HepG2 (cell line): Measurements from ENCODE around the gene SYNJ2. TPM values are rescaled to one million over a fixed set of nuclear protein-coding genes. Genes with fewer than 3 reads are reported as not detected.

ENCODE experiments used
- AHDC1 ChIP-seq: sonication (generic); formaldehyde crosslinking; IDR thresholded peaks from 2 replicates; pipeline ENCODE4 v1.5.1; 2020; ENCODE audit warnings: mild to moderate bottlenecking, missing genetic modification reagents, borderline replicate concordance
- DBP ChIP-seq: sonication (generic); formaldehyde crosslinking; IDR thresholded peaks from 2 replicates; pipeline ENCODE4 v1.4.0; 2020; ENCODE audit warnings: missing genetic modification reagents; ENCODE audit errors: not compliant biosample characterization
- DPF2 ChIP-seq: sonication (generic); formaldehyde crosslinking; IDR thresholded peaks from 2 replicates; pipeline ENCODE4 v1.4.0; 2020; ENCODE audit warnings: mild to moderate bottlenecking, low read depth, missing genetic modification reagents, borderline replicate concordance
- GPN1 ChIP-seq: sonication (generic); formaldehyde crosslinking; IDR thresholded peaks from 2 replicates; pipeline ENCODE4 v1.5.1; 2020; ENCODE audit warnings: missing genetic modification reagents, borderline replicate concordance
- HNRNPL ChIP-seq: fragments of 200-400 bp; formaldehyde crosslinking; IDR thresholded peaks from 2 replicates; pipeline ENCODE4 v1.6.1; 2017; ENCODE audit warnings: mild to moderate bottlenecking, low read depth, low read length
- KDM5B ChIP-seq: sonication (generic); formaldehyde crosslinking; IDR thresholded peaks from 2 replicates; pipeline ENCODE4 v1.4.0; 2020; ENCODE audit warnings: missing genetic modification reagents, mild to moderate bottlenecking, borderline replicate concordance
- PBX3 ChIP-seq: sonication (generic); formaldehyde crosslinking; IDR thresholded peaks from 2 replicates; pipeline ENCODE4 v1.8.1; 2023; ENCODE audit warnings: missing genetic modification reagents, inconsistent platforms, borderline replicate concordance
- PCBP2 ChIP-seq: fragments of 200-400 bp; formaldehyde crosslinking; optimal IDR thresholded peaks from 2 replicates; pipeline ENCODE3; 2018; ENCODE audit warnings: low read length, low read depth; ENCODE audit not compliant: poor library complexity, severe bottlenecking
- ZNF24 ChIP-seq: fragments of 450-650 bp; IDR thresholded peaks from 2 replicates; pipeline ENCODE4 v1.6.1; 2017; ENCODE audit warnings: antibody characterized with exemption, mild to moderate bottlenecking
- ZNF263 ChIP-seq: sonication (generic); formaldehyde crosslinking; IDR thresholded peaks from 2 replicates; pipeline ENCODE4 v1.4.0; 2020; ENCODE audit warnings: missing genetic modification reagents
- ZNF281 ChIP-seq: sonication (generic); formaldehyde crosslinking; IDR thresholded peaks from 2 replicates; pipeline ENCODE4 v1.4.0; 2020; ENCODE audit warnings: missing genetic modification reagents, borderline replicate concordance
- ZNF777 ChIP-seq: sonication (generic); formaldehyde crosslinking; IDR thresholded peaks from 2 replicates; pipeline ENCODE4 v1.4.0; 2020; ENCODE audit warnings: missing genetic modification reagents
- ZNF883 ChIP-seq: sonication (generic); formaldehyde crosslinking; IDR thresholded peaks from 2 replicates; pipeline ENCODE4 v1.5.1; 2020; ENCODE audit warnings: mild to moderate bottlenecking, missing genetic modification reagents; ENCODE audit errors: not compliant biosample characterization
- polyA plus RNA-seq, 8 experiments: library from polyadenylated mRNA; depleted of rRNA in 3 of 8; stranded (reverse) in 7 of 8; unstranded in 1 of 8; fragments of >200 nt; fragmentation: Illumina TruSeq in 4 of 8; extraction: Trizol in 4 of 8; gene quantifications; 2 replicates each; pipeline versions ENCODE4 v1.2.1 to v1.2.3, GENCODE V29; 2011 to 2016; ENCODE audit warnings: low read depth in 4 of 8, missing spikeins in 1 of 8, mixed read lengths in 1 of 8; ENCODE audit not compliant: insufficient read depth in 1 of 8
- total RNA-seq, 5 experiments: library from RNA; depleted of rRNA; stranded (reverse); fragments of >200 nt; fragmentation: Illumina TruSeq; extraction: Trizol; gene quantifications; 2 replicates each; pipeline ENCODE4 v1.2.3, GENCODE V29; 2016; ENCODE audit warnings: low read depth in 1 of 5

SYNJ2 gene
- total and polyA plus RNA-seq, 2 of the 13 experiments (the other 11 are each of a cell fraction or from before 2014, with no cell fraction given): 39.1 to 57.6 TPM

GRCh38 chr6:158071121-158072082 is 89.7 kb downstream of the SYNJ2 start (continued):
- TF ChIP-seq PBX3 (CRISPR knock-in tag) (no peak), ZNF24 (no peak), ZNF281 (CRISPR knock-in tag) (peak; percentile 31; the same call in 1 of the 2 replicates), ZNF777 (CRISPR knock-in tag) (no peak), DBP (no peak), HNRNPL (0 out of 2 replicates have a peak, but pooled peaks have one; percentile 43), DPF2 (no peak), KDM5B (no peak), PCBP2 (no peak), ZNF263 (CRISPR knock-in tag) (no peak), GPN1 (CRISPR knock-in tag) (no peak), ZNF883 (no peak), AHDC1 (no peak)
